Mammary epithelial cell (primary cell): ENCODE measurements around the gene CHCT1.

Experiments used
- EZH2 ChIP-seq: IDR thresholded peaks from 2 replicates; pipeline ENCODE4 v1.6.1; 2012; ENCODE audit warnings: low read length, inconsistent platforms, borderline replicate concordance
- TF ChIP-seq, protein P1 (sequence below), 2 donors: IDR thresholded peaks in 1 of 2; conservative IDR thresholded peaks in 1 of 2; 2 replicates each; pipeline ENCODE4 v1.5.1; 2011 to 2012; ENCODE audit warnings: inconsistent platforms in 2 of 2, low read length in 2 of 2, mild to moderate bottlenecking in 2 of 2, control low read depth in 1 of 2, low read depth in 1 of 2; ENCODE audit not compliant: insufficient read depth in 1 of 2; ENCODE audit errors: extremely low read depth in 1 of 2

DNA sequence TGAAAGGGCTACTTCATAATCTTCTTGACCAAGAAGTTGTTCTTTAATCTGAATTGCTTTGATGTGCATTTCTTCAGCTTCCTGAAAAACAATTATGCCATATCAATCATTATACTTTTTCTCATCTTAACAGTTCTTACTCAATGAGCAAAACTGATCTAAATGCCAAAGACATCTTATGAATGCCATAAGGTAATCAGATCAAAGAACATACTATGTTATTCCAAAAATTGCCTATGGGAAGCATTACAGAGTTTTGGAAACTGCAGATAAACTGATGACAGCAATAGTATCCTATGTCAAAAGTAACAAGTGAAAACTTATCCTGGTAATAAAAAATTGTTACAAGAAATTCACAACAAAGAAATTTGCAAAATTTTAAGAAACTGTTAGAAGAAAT is 29.7 kb downstream of the CHCT1 start:
- TF ChIP-seq, protein P1, sequence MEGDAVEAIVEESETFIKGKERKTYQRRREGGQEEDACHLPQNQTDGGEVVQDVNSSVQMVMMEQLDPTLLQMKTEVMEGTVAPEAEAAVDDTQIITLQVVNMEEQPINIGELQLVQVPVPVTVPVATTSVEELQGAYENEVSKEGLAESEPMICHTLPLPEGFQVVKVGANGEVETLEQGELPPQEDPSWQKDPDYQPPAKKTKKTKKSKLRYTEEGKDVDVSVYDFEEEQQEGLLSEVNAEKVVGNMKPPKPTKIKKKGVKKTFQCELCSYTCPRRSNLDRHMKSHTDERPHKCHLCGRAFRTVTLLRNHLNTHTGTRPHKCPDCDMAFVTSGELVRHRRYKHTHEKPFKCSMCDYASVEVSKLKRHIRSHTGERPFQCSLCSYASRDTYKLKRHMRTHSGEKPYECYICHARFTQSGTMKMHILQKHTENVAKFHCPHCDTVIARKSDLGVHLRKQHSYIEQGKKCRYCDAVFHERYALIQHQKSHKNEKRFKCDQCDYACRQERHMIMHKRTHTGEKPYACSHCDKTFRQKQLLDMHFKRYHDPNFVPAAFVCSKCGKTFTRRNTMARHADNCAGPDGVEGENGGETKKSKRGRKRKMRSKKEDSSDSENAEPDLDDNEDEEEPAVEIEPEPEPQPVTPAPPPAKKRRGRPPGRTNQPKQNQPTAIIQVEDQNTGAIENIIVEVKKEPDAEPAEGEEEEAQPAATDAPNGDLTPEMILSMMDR (conservative IDR thresholded peaks at IDR 0.05 in 1 of 2, IDR thresholded peaks at IDR 0.05 in 1 of 2; ENCODE audit: extremely low read depth in 1 of 2, insufficient read depth in 1 of 2, low read depth in 1 of 2, low read length in 2 of 2): no peak
- TF ChIP-seq EZH2: no peak
